CD14-positive monocyte (primary cell): Measurements from ENCODE around the gene PTPRU. TPM values are rescaled to one million over a fixed set of nuclear protein-coding genes. Genes with fewer than 3 reads are reported as not detected.

Source experiments
- DNase-seq, 3 donors: peaks; one replicate each; pipeline ENCODE4 v3.0.0-alpha.2; 2011 to 2022
- H2AFZ ChIP-seq: 2 replicates; pipeline ENCODE4 v1.6.0; 2012; ENCODE audit warnings: mild to moderate bottlenecking, low read depth, low read length, inconsistent platforms; ENCODE audit not compliant: insufficient read depth, poor library complexity, severe bottlenecking
- H3K27ac ChIP-seq, 2 donors: 1 replicate in 1 of 2; 2 replicates in 1 of 2; pipeline ENCODE4 v1.5.1; 2012 to 2013; ENCODE audit warnings: low read length in 2 of 2, control low read depth in 1 of 2, inconsistent platforms in 1 of 2, low read depth in 1 of 2, mild to moderate bottlenecking in 1 of 2
- H3K27me3 ChIP-seq, 2 donors: one replicate each; pipeline versions ENCODE4 v1.6.0 to v1.6.1; 2011 to 2013; ENCODE audit warnings: low read length in 2 of 2; ENCODE audit not compliant: control insufficient read depth in 2 of 2, insufficient read depth in 2 of 2
- H3K36me3 ChIP-seq, 2 donors: replicated peaks in 1 of 2; 1 replicate in 1 of 2; 2 replicates in 1 of 2; pipeline versions ENCODE4 v1.5.1 to v1.6.1; 2012 to 2013; ENCODE audit warnings: low read length in 2 of 2, control low read depth in 1 of 2, inconsistent platforms in 1 of 2, mild to moderate bottlenecking in 1 of 2; ENCODE audit not compliant: insufficient read depth in 2 of 2, control insufficient read depth in 1 of 2
- H3K4me1 ChIP-seq, 2 donors: 1 replicate in 1 of 2; 2 replicates in 1 of 2; pipeline versions ENCODE4 v1.5.1 to v1.6.1; 2012 to 2013; ENCODE audit warnings: low read length in 2 of 2, control low read depth in 1 of 2, inconsistent platforms in 1 of 2, mild to moderate bottlenecking in 1 of 2, moderate library complexity in 1 of 2; ENCODE audit not compliant: insufficient read depth in 2 of 2, control insufficient read depth in 1 of 2
- H3K4me2 ChIP-seq: replicated peaks from 2 replicates; pipeline ENCODE3; 2012; ENCODE audit warnings: low read length, moderate library complexity, mild to moderate bottlenecking; ENCODE audit not compliant: poor library complexity, severe bottlenecking; ENCODE audit errors: extremely low read depth
- H3K4me3 ChIP-seq, 3 experiments: fragments of 200-600 bp in 1 of 3; sonication (generic) in 1 of 3; replicated peaks in 1 of 3; 1 replicate in 2 of 3; 2 replicates in 1 of 3; pipeline ENCODE4 v1.5.1; 2011 to 2013; ENCODE audit warnings: low read length in 3 of 3, mild to moderate bottlenecking in 3 of 3, control low read depth in 2 of 3, low read depth in 2 of 3, inconsistent platforms in 1 of 3, moderate library complexity in 1 of 3
- H3K79me2 ChIP-seq: 2 replicates; pipeline ENCODE4 v1.6.0; 2012; ENCODE audit warnings: mild to moderate bottlenecking, control low read depth, inconsistent platforms, low read length, moderate library complexity; ENCODE audit not compliant: insufficient read depth
- H3K9ac ChIP-seq: 2 replicates; pipeline ENCODE4 v1.6.0; 2017; ENCODE audit warnings: low read length, mild to moderate bottlenecking; ENCODE audit not compliant: insufficient read depth, poor library complexity, severe bottlenecking
- H3K9me3 ChIP-seq, 2 donors: replicated peaks in 1 of 2; 1 replicate in 1 of 2; 2 replicates in 1 of 2; pipeline versions ENCODE4 v1.5.1 to v1.6.1; 2012 to 2013; ENCODE audit warnings: low read length in 2 of 2, control low read depth in 1 of 2; ENCODE audit not compliant: control insufficient read depth in 1 of 2, insufficient read depth in 1 of 2
- H4K20me1 ChIP-seq: 2 replicates; pipeline ENCODE4 v1.6.0; 2012; ENCODE audit warnings: mild to moderate bottlenecking, low read length, control low read depth, moderate library complexity; ENCODE audit not compliant: insufficient read depth
- H3K27ac Mint-ChIP-seq, 7 donors: one replicate each; pipeline ENCODE4 v1.8.0; 2020; ENCODE audit warnings: mild to moderate bottlenecking in 7 of 7, mixed read lengths in 7 of 7, moderate library complexity in 6 of 7, inconsistent platforms in 2 of 7
- H3K27me3 Mint-ChIP-seq, 3 donors: one replicate each; pipeline ENCODE4 v1.8.0; 2021 to 2022; ENCODE audit warnings: low read depth in 3 of 3, mild to moderate bottlenecking in 3 of 3, mixed read lengths in 3 of 3, moderate library complexity in 3 of 3, inconsistent platforms in 1 of 3
- H3K36me3 Mint-ChIP-seq, 2 donors: one replicate each; pipeline ENCODE4 v1.8.0; 2020; ENCODE audit warnings: mixed read lengths in 2 of 2, inconsistent platforms in 1 of 2, mild to moderate bottlenecking in 1 of 2
- H3K4me1 Mint-ChIP-seq: one replicate; pipeline ENCODE4 v1.8.0; 2020; ENCODE audit warnings: mild to moderate bottlenecking, mixed read lengths
- H3K4me3 Mint-ChIP-seq, 2 donors: one replicate each; pipeline ENCODE4 v1.8.0; 2020; ENCODE audit warnings: mild to moderate bottlenecking in 2 of 2, mixed read lengths in 2 of 2, moderate library complexity in 1 of 2
- H3K9me3 Mint-ChIP-seq, 7 donors: one replicate each; pipeline ENCODE4 v1.8.0; 2020 to 2022; ENCODE audit warnings: mixed read lengths in 7 of 7, mild to moderate bottlenecking in 6 of 7, moderate library complexity in 6 of 7, inconsistent platforms in 2 of 7
- CTCF ChIP-seq: fragments of 200-600 bp; IDR thresholded peaks from one replicate; pipeline ENCODE4 v1.8.0; 2022; ENCODE audit warnings: antibody characterized with exemption, mild to moderate bottlenecking
- WGBS: methylation state at CpG from one replicate; pipeline ENCODE4 v1.1.5; 2013; ENCODE audit warnings: missing lambda C conversion rate; ENCODE audit not compliant: insufficient coverage; 5-methylcytosine and 5-hydroxymethylcytosine counted together
- intact Hi-C, 2 donors: fragments of 100-400 bp; cut with micrococcal nuclease; formaldehyde crosslinking; loops; one replicate each; pipeline versions ENCODE4 v1.15.0 to v1.15.1; 2023
- polyA plus RNA-seq, 3 donors: library from polyadenylated mRNA; depleted of rRNA in 1 of 3; unstranded in 2 of 3; stranded (reverse) in 1 of 3; fragments of 300-500 nt in 2 of 3; fragments of >200 nt in 1 of 3; fragmentation: Illumina TruSeq in 2 of 3; gene quantifications; 1 replicate in 2 of 3; 2 replicates in 1 of 3; pipeline ENCODE4 v1.2.3, GENCODE V29; 2012 to 2021

PTPRU gene
- polyA plus RNA-seq, 3 donors, result 0.42 to 1.4 TPM; not detected in 1

- Histone ChIP-seq H3K79me2 (no peaks in the 10 kb centered on the region), H4K20me1 (no peaks in the 10 kb centered on the region), H3K4me1 (peaks cover 2 to 12% of the 10 kb centered on the region in 2 donors), H3K27me3 (no peaks in the 10 kb centered on the region), H3K4me2 (peak overlapping the region; percentile 57), H3K9me3 (no peaks in the 10 kb centered on the region), H3K27ac (no peak overlapping the region), H3K36me3 (no peaks in the 10 kb centered on the region), H2AFZ (peak overlapping the region; percentile 80), H3K4me3 (peak overlapping the region in 2 of 3 experiments; percentile 9 to 63), H3K9ac (peak overlapping the region; percentile 47)
- Mint-ChIP-seq H3K4me3 (peak overlapping the region; percentile 75 to 88), H3K4me1 (peaks cover 9% of the 10 kb centered on the region), H3K27me3 (peaks cover 0 to 5% (median 2%) of the 10 kb centered on the region in 3 donors), H3K36me3 (no peaks in the 10 kb centered on the region), H3K27ac (peak overlapping the region in 2 of 7 donors; percentile 13 to 32), H3K9me3 (peaks cover 0 to 2% (median 0%) of the 10 kb centered on the region in 7 donors)
- WGBS, result 12% methylated on average over 7 of the region's 16 CpGs
- DNase-seq, result peak; percentile 26 to 34 (median 29)
- intact Hi-C loops, result no loop called here
- TF ChIP-seq CTCF, result no peak
These were observed 46.8 kb downstream of the PTPRU start for GRCh38 chr1:29282924-29283803.

- DNase-seq, result no peak
- Histone ChIP-seq H3K9me3 (no peaks in the 10 kb centered on the region), H4K20me1 (no peaks in the 10 kb centered on the region), H3K4me3 (peak overlapping the region in 1 of 3 experiments; percentile 63), H3K27me3 (no peaks in the 10 kb centered on the region), H3K4me1 (peaks cover 2 to 12% of the 10 kb centered on the region in 2 donors), H3K27ac (no peak overlapping the region), H3K9ac (peak overlapping the region; percentile 47), H3K4me2 (peak overlapping the region; percentile 57), H3K36me3 (no peaks in the 10 kb centered on the region), H2AFZ (peak overlapping the region; percentile 80), H3K79me2 (no peaks in the 10 kb centered on the region)
- peaks cover 9% of the 10 kb centered on the region for H3K4me1 Mint-ChIP-seq
- intact Hi-C loops, result no loop called here
- H3K9me3 Mint-ChIP-seq, result peaks cover 0 to 2% (median 0%) of the 10 kb centered on the region in 7 donors
- 70% methylated on average over 10 of the region's 10 CpGs for WGBS
- peak overlapping the region; percentile 75 to 88 for H3K4me3 Mint-ChIP-seq
- no peaks in the 10 kb centered on the region for H3K36me3 Mint-ChIP-seq
- H3K27me3 Mint-ChIP-seq, result peaks cover 0 to 4% (median 2%) of the 10 kb centered on the region in 3 donors
- no peak for TF ChIP-seq CTCF
- H3K27ac Mint-ChIP-seq, result no peak overlapping the region
These were observed 47.5 kb downstream of the PTPRU start for GRCh38 chr1:29283804-29284195.
